Inflammatory macrophage (primary cell): ENCODE measurements around the gene GDI2.
"Not testable (repeated sequence)": the region's sequence is repeated elsewhere in the genome, so short reads cannot be mapped to it uniquely, and the experiment has no call there.

Source experiments
- DNase-seq, 2 donors: peaks; one replicate each; pipeline ENCODE4 v3.0.0-alpha.2; 2020 to 2022
- total RNA-seq, 18 experiments: gene quantifications; one replicate each; lab custom pipeline; 2026; ENCODE audit warnings: mixed read lengths in 6 of 18, inconsistent platforms in 2 of 18; lab: John Stamatoyannopoulos, UW

The GDI2 gene
- total RNA-seq: 420 to 912 (median 623) reads per million in 18 experiments

DNA sequence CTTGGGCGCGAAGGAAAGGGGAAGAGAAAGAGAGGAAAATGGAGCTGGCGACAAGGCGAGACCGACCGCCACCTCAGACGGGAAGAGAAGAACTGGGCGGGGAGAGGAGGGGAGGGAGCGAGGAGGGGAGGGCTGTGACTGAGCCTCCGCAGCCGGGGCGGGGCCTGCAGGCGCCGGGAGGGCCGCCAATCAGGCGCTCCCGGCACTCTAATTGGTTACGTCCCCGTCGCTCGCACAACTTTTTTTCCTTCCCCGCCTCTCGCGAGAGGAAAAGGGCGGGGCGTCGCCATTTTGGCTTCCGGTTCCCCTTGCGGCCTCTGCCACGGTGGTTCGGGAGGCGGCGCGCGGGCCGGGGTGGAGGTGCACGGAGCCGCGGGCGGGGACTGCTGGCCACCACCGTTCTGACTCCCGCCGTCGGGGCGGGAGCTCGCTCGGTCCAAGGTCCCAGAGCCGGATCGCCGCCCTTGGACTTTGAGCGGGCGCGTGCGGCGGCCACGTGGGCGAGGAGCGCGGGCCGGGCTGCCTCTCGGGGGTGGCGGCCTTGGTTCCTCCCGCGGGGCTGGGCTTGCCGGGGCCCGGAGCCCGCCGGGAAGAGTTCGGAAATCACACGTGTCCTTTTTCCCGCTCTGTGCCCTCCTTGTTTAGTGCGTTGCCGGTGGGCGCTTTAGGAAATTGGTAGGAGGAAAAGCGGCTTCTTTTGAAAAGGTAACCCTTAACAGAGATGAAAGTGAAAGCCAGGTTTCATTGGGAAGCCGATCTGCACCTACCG, at the start of gene GDI2:
TSS of gene GDI2 (minus strand) at position 94 of the 769 bp plus-strand sequence. CDS start 176 bp downstream, outside the sequence.
- peak; percentile 98 to 99 for DNase-seq

DNA sequence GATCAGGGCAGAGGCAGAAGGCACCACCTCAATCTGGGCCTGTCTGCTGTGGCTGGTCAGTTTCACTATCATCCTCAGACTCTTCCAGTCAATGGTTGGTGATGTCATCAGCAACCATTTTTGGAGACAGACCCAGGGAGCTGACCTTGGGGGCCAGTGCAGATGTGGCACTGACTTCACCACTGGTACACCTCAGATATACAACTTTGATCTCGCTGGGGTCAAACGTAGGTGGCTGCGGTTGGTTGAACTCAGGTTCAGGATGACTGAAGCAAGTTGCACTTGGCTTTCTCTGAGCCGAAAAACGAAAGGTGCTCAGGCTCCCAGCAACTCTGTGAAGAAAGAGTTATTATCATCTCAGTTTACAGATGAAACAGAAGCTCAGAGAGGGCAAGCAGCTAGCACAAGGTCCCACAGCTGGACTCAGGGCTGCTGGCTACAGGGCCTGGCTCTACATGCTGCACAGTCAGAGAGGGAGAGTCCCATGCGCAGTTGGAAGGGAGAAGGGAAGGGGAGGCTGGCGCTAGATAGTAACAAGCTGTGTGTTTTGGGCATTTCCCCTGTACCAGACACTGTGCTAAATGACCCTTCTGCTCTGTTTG, 49.2 kb upstream of the GDI2 start:
- no peak for DNase-seq

DNA sequence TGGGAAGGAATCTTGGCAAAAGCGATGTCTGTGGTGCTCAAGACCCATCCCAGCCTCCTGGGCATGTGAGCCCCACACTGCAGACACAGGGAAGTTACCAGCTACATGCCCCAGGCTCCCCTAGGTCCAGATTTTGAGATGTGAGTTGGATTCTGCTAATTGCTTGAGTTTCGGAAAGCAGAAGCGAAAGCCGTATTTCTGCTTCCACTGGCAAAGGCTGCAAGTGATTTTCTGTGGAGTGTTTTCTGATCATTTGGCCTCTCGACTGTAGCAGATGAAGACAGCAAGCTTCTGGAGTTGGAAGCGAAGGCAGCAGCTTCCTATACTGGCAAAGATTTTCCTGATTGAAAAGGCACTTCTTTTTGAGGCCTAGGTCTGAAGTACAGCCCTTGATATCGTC, 46.8 kb upstream of the GDI2 start:
- peak; percentile 42 to 65 for DNase-seq

DNA sequence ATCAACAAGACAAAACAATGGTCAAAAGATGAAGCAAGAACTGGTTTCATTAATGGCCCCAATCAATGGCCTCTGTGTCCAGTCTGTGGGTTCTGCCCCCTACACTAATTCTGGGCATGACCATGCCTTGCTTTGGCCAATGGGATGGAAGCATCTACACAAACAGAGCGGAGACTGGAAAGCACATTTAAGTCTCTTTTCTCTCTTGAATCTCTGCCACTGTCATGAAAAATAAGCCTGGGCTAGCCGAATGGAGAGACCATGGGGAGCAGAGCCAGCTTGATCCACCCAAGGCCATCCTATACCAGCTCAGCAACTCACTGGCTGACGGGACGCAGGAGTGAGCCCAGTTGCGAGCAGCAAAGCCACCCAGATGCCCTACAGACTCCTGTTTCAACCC, 45.6 kb upstream of the GDI2 start:
- no peak for DNase-seq

DNA sequence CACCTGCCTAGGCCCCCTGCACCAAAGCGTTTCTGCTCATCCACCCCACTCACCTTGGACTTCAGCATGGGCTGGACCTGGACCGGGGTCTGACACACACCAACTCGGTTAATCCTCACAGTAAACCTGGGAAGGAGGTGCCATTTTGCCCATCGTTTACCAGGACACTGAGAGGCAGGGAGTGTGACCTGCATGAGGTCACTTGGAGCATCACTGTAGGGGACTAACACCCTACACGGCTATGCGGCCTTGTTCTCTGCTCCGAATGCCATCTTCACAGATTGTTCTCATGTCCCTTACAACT, 43.4 kb upstream of the GDI2 start:
- DNase-seq: no peak

DNA sequence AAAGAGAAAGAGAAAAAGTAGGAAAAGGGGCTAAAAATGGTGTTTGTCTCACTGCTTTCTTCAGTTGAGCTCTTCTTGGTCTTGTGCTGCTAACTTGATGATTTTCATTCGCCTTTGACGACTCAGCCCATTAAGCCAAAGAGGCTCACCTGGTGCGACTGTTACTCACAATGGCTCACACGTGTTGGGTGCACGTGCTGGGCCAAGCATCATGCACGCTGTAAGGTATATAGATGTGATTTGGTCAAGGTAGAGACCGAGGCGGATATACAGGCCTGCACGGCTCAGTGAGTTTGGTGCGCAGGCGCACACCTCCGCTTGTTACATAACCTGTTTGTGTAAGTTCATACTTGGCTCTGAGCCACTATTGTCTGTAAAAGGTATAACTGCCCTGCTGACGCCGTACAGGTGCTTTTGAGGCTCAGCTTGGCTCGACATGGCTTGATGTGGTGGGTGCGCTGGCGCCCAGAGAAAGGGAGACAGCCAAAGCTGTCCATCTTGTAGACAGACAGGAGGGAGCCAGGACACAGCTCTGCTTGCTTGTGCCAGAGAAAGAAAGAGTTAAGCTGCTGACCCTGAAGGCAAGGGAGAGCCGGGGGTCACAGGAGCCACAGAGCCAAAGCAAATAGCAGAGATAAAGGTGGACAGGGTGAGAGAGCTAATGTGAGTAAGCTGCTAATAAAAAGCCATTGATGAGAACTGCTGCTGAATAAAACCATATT, 42.9 kb upstream of the GDI2 start:
- no peak for DNase-seq

DNA sequence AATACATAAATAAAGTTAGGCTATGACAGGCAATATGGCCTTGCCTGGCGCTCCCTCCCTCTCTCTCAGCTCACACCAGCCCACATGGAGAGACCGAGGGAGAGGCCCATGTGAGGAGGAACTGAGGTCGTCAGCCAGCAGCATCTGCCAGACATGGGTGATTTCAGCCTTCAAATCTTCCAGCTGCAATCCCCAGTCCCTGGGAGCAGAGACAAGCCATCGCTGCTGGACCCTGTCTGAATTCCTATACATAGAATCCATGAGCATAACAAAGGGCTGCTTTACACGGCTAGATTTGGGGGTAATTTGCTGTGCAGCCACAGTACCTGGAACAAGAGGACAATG, 40.9 kb upstream of the GDI2 start:
- peak in 1 of 2 donors; percentile 62 for DNase-seq

DNA sequence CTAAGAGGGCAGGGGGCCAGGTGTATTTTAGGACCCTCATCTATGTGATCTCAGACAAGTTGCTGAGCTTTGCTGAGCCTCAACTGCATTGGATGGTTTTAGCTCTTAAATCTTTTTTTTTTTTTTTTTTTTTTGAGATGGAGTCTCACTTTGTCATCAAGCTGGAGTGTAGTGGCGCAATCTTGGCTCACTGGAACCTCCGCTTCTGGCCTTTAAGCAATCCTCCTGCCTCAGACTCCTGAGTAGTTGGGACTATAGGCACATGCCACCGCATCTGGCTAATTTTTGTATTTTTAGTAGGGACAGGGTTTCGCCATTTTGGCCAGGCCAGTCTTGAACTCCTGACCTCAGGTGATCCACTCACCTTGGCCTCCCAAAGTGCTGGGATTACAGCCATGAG, 33.4 kb upstream of the GDI2 start:
- not testable (repeated sequence) for DNase-seq

DNA sequence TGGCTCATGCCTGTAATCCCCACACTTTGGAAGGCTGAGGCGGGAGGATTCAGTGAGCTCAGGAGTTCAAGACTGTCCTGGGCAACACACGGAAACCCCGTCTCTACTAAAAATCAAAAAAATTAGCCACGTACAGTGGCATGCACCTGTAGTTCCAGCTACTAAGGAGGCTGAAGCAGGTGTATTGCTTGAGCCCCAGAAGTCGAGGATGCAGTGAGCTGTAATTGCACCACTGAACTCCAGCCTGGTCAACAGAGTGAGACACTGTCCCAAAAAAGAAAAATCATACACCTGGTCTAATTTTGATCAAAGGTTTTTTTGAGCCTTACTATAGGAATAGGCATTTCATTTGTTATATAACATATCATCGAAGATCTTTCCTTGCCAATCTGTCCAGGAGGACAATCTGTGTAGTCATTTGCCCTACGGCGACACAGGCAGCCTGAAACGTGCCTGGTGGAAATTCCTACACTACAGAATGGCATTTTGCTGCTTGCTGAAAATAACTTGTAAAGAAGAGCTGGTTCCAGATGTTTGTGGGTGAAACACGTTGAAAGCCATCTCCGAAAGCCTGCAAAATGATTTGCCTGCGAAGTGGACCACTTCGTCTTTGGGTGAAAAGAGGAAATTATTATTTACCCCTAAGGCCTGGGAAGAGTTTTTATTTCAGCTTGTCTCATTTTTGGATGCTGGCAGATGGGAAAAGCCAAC, 31.3 kb upstream of the GDI2 start:
- DNase-seq: no peak

DNA sequence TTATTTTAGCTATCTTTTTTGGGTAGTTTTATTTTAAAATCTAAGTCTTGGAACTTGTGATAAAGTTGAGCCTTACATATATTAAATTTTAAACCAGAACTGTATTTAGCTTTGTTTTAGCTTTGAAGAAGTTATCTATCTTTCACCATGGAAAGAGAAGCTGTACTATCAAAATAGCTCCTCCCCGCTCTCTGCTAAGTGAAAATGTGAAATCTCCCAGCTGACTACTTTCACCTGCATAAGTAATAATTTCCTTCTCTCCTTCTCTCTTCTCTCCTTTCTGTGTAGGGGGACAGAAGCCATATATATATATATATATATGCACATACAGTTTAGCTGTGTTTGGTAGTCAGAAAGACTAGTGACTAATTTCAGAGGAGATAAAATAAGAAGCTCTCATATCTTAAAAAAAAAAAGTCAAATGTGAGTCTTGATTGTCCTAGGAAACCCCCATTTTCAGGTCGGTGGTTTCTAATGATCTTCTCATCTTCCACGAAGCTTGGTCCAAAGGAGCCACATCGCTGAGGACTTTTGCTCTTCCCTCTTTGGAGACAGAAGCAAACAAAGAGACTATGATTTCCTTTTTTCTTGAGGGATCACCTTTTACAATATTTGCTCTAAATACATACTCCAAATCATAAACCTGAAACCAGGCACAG, 30.6 kb upstream of the GDI2 start:
- no peak for DNase-seq

DNA sequence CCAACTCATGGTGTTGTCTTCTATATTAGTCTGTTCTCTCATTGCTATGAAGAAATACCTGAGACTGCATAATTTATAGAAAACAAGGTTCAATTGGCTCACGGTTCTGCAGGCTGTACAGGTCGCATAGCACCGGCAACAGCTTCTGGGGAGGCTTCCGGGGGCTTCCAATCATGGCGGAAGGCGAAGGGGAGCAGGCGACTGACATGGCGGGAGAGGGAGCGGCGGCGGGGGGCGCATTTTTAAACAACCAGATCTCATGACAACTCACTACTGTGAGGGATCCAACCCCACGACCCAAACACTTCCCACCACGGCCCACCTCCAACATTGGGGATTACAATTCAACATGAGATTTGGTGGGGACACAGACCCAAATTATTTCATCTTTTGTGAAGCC, 28.7 kb upstream of the GDI2 start:
- DNase-seq: no peak

DNA sequence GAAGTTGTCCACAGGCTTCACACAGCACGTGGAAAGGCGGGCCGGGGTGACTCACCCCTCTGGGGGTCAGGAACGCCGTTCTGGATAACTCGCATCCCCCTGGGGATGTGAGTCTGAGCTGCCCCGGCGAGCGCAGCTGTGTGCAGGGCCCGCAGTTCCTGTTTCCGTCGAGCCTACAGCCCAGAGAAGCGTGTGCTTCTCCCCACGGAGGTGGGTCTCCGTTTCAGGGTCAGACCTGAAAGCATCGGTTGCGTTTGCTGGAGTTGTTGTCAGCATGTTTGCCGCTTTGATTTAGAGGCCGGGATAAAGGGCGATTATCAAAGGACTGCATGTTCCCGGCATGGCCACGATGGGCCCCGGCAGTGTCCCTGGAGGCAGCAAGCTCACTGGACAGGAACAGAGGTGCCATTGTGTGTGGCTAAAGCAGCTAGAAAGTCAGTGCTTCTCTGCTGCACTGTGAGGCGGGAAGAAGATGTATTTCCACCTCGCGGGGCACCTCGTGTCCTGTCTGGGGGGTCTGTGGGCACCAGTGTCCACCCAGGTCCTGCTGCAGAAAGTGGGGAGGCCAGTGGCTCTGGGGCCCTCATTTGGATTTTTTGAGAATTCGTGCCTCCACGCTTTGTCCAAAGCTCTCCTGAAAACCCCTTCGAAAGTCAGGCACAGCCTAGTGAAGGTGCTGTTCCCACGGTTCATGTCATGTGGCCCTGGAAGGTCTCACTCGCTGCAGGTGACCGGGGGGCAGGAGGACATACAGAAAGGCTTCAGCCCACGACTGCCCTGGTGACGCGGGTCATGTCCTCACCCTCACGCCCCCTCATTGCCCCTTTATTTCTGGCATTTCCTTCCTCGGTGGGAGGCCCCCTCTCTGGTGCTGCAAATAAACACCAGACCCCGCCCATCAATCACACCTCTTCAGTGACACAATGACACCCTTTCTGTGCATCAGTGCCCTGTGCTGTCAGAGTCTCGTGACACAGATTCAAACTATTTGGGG, 27.4 kb upstream of the GDI2 start:
- peak in 1 of 2 donors; percentile 32 for DNase-seq

DNA sequence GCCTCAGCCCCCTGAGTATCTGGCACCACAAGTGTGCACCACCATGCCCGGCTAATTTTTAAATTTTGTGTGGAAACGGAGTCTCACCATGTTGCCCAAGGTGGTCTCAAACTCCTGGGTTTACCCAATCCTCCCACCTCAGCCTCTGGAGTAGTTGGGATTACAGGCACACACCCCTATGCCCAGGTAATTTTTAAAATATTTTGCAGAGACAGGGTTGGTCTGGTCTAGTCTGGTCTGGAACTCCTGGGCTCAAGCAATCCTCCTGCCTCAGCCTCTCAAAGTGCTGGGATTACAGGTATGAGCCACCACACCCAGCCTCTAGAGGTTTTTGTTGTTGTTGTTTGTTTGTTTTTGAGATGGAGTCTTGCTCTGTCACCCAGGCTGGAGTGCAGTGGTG, 22.9 kb upstream of the GDI2 start:
- not testable (repeated sequence) for DNase-seq

DNA sequence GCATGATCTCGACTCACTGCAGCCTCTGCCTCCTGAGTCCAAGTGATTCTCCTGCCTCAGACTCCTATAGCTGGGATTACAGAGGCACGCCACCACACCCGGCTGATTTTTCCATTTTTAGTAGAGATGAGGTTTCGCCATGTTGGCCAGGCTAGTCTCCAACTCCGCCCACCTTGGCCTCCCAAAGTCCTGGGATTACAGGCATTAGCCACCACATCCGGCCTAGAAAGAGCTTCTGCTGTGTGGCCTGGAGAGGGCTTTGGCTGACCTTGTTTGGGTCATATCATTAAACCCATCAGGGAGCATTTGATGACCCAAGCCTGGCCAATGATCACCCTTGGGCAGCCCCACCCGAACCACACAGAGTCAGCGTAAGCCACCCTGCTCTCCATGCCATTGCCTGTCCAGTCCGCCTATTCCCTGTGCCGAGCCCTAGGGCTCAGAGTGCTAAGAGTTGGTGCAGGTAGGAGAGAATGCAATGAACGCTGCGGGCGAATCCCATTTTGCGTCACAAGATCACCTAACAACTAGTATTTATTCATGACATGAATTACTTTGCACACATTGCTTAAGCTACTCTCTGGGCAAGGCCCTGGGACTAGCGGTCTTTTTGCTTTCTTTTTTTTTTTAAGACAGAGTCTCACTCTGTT, 22.3 kb upstream of the GDI2 start:
- DNase-seq: no peak

DNA sequence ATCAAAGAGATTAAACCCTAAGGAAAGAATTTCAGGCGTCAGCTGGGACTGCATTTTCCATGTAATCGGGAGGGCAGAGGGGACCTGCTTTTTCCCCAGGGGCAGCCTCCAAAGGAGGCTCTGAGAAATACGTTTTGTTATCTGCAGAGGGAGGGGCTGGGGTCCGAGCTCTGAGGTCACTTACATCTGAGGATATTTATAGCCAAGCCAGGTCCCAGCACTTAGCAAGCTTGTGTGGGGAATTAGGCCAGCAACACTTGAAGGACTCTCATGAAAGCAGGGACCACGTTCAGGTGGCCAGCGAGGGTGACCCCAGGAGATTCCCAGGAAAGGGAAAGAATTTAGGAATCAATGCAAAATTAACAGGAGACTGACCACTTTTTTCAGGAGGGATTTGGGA, 20.6 kb upstream of the GDI2 start:
- DNase-seq: no peak

DNA sequence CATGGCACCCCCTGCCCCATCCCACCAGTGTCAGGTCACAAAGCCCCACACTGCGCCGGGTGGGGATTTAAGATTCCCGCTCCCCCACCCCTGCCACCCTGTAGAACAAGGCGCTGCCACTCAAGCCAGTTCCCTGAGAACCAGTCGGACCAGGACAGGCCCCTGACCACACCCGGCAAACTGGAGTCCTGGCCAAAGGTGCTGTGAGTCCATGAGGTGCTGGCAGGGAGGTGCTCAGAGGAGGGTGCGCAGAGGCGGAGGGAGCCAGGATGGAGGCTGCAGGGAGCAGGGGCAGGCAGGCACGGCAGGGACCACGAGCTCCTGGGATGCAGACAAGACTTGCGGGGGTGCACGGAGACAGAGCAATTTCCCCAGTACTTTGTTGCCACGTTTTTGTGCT, 19.7 kb upstream of the GDI2 start:
- no peak for DNase-seq

DNA sequence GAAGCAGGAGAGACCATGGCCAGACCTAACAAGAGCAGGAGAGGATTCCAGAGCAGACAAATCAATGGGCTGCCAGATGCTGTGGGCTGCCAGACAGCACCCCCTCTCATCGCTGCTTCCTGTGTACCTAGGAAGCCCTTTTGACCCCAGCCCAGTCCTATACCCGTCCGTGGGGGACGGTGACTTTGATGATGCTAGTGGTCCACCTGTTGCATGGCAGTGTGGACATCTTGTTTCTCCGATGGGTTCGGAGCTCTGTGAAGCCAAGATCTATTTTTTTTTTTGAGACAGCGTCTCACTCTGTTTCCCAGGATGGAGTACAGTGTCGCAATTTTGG, 18.2 kb upstream of the GDI2 start:
- no peak for DNase-seq

DNA sequence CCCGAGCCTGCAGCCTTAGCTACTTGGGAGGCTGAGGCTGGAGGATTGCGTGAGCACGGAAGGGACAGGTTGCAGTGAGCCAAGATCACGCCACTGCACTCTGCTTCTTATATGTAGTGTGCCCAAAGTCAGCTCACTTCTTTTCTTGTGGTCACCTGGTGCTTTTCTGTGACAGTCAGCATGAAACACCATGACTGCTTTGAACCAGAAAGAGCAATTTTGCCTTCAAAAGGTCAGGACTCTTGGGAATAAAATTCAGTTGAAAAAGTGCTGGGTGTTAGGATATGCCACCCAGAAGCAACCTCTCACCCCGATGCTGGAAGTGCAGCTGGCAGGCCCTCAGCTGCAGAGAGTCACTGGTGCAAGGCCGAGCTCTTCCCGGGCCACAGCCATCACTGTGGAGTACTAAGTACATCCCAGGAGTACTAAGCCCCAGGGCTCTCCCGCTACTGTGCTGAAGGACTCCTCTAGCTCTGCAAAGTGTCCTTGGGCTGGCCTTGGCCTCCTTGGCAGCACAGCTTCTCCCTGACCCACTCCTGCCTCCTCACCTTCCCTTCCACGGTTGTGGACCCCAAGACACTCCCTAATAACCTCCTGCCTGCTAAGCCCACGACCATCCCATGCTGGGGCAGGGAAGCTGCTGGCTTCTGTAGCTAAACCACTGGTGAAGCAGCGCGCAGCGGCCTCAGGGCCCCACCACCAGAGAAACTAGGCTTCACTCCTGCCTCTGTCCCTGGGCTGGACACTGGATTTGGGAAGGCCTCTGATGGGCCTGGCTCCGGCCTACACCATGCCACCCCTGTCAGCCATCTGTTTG, 17.6 kb upstream of the GDI2 start:
- no peak for DNase-seq

DNA sequence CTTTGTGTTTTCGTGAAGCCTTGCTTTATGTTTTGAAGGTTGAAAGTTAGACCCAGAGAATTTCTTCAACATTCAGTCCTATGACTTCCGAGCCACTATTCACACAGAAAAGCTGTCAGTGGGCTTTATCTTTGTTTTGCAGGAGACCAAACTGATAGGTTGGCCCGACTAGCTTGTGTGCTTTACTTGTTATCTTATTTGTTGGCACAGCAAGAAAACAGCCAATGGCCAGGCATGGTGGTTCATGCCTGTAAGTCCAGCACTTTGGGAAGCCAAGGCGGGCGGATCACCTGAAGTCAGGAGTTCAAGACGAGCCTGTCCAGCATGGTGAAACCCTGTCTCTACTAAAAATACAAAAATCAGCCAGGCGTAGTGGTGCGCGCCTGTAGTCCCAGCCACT, 16.0 kb upstream of the GDI2 start:
- no peak for DNase-seq

DNA sequence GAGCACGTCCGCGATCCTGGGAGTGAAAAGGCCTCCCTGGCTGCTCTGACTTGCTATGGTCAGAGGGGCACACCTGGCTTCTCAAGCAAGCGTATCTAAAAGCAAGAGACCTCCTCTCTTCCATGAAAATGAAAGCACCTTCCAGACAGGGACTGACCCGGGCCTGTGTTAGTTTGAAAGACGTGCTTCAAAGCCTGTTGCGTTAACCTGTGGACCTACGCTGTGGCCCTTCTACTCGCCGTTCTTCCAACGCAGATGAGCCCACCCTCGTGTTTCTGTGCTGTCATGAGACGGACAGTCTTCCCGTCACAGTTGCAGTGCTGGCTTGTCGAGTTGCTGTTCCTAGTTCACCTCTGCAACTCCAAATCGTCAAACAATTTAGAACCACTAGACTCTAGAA, 15.5 kb upstream of the GDI2 start:
- no peak for DNase-seq
